Measurements from ENCODE around the gene NRG4.
"Not testable (repeated sequence)": the region's sequence is repeated elsewhere in the genome, so short reads cannot be mapped to it uniquely, and the experiment has no call there.

Gene NRG4

GRCh38 chr15:75928680-75929608, 83.3 kb downstream of the NRG4 start:
- no peak for DNase-seq (ENCODE audit: low read depth in 2 of 3, low spot score in 2 of 3)

DNA sequence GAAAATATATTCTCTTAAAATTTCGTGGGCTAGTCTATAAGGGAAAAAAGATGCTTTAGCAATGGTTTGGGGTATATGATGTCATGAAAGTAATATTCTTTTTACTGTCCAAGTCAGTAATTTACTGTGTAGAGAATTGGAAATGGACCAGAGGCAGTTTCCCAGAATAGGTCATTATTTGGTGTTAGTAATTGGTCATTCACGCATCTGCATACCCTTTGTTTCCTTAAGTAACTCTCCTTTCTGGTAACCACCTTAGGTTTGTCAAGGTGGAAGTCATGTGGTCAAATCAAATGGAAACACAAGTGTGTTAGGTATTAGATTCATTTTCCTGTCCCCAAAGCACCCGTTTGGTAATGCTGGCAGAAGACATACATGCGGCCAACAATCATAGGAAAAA, 84.6 kb downstream of the NRG4 start:
- no peak for DNase-seq (ENCODE audit: low read depth in 2 of 3, low spot score in 2 of 3)

DNA sequence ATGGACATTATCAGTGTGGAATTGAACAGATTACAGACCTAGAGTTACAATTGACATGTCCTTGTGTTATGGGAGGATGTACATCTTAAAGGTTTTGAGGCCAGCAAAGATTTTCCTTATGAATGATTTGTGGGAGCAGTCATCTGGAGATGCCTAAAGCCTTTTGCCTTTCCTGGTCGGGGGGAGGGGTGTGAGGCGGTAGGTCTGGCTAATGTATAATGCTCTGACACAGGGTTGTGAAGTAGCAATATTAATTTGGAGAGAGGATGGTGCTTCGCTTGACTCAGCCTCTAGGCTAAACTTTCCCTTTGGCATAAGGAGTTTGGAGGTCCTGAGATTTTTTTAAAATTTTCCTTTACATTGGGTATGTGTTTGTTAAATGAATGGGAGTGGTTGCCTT, 85.3 kb downstream of the NRG4 start:
- no peak for DNase-seq (ENCODE audit: low read depth in 2 of 3, low spot score in 2 of 3)

- no peak for DNase-seq (ENCODE audit: low read depth in 2 of 3, low spot score in 2 of 3)
Measured at GRCh38 chr15:75925440-75925839, 86.8 kb downstream of the NRG4 start.

GRCh38 chr15:75924576-75924975, 87.6 kb downstream of the NRG4 start:
- DNase-seq (ENCODE audit: low read depth in 2 of 3, low spot score in 2 of 3), result no peak

GRCh38 chr15:75923756-75924155, 88.5 kb downstream of the NRG4 start:
- DNase-seq (ENCODE audit: low read depth in 2 of 3, low spot score in 2 of 3), result no peak

- no peak for DNase-seq (ENCODE audit: low read depth in 2 of 3, low spot score in 2 of 3)
Measured at GRCh38 chr15:75921732-75922703, 90.2 kb downstream of the NRG4 start.

DNA sequence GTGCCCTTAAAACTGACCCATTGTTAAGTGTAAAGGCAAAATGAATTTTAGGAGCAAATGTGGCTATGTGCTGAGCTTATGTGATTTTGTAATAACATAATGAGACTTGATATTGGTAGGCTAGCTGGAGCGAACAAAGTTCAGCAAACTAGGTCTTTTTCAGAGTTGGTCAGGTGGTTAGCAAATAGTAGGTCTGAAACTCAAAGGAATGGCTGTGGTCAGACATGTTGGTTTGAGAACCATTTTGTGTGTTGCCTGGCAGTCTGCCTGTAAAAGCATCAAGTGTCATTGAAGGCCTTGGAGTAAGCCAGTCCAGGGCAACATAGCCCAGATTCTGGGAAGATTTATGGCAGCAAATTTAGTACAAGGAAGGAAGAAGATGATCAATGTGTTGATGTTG, 92.1 kb downstream of the NRG4 start:
- no peak for DNase-seq (ENCODE audit: low read depth in 2 of 3, low spot score in 2 of 3)

DNA sequence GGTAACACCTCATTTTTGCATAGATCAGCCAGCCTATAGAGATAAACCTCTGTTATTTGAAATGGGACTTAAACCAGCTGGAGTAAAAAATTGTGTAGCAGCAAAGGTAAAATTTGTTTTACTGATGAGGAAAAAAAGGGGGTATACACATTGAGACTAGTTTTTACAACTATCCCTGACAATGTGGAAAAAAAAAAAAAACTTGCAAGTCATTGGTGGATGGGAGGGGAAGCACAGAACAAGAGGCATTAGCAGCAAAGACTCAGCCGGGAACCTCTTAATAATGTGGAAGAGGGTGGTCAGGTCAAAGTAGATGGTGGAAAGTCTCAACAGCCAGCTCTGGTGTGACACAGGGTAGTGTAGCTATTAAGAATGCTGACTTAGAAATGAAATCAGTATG, 94.1 kb downstream of the NRG4 start:
- DNase-seq (ENCODE audit: low read depth in 2 of 3, low spot score in 2 of 3), result no peak

DNA sequence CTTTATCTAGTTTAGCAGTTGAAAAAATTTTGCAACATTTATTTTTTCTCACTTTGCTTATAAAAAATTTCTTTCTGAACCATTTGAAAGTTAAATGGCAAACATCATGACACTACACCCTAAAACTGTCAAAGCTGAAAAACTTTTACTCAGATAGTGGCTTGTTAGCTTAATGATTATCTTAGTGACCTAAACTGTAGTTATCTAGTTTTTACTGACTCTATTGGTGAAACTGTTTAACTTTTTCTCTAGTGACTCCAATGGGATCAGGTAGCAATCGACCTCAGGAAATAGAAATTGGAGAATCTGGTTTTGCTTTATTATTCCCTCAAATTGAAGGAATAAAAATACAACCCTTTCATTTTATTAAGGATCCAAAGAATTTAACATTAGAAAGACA, 95.2 kb downstream of the NRG4 start:
- no peak for DNase-seq (ENCODE audit: low read depth in 2 of 3, low spot score in 2 of 3)

GRCh38 chr15:75910355-75910754, 101.9 kb downstream of the NRG4 start:
- DNase-seq (ENCODE audit: low read depth in 2 of 3, low spot score in 2 of 3), result not testable (repeated sequence)

DNA sequence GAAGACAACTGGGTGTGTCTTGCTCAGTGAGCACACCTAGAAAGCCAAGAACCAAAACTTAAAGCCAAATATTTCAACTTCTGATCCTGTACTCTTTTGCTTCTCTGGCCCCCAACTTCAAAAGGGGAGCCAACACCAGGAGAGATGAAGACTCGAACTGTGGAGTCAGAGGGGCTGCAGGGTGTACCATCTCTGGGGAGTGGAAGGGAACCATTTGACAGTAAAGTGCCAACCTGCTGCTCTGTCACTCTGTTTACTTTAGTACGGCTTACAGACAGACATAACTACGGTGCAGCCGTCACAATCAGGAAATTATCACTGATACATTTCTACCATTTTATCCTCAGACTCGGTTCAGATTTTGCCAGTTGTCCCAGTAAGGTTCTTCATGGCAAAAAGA, 107.0 kb downstream of the NRG4 start:
- no peak for DNase-seq (ENCODE audit: low read depth in 2 of 3, low spot score in 2 of 3)

DNA sequence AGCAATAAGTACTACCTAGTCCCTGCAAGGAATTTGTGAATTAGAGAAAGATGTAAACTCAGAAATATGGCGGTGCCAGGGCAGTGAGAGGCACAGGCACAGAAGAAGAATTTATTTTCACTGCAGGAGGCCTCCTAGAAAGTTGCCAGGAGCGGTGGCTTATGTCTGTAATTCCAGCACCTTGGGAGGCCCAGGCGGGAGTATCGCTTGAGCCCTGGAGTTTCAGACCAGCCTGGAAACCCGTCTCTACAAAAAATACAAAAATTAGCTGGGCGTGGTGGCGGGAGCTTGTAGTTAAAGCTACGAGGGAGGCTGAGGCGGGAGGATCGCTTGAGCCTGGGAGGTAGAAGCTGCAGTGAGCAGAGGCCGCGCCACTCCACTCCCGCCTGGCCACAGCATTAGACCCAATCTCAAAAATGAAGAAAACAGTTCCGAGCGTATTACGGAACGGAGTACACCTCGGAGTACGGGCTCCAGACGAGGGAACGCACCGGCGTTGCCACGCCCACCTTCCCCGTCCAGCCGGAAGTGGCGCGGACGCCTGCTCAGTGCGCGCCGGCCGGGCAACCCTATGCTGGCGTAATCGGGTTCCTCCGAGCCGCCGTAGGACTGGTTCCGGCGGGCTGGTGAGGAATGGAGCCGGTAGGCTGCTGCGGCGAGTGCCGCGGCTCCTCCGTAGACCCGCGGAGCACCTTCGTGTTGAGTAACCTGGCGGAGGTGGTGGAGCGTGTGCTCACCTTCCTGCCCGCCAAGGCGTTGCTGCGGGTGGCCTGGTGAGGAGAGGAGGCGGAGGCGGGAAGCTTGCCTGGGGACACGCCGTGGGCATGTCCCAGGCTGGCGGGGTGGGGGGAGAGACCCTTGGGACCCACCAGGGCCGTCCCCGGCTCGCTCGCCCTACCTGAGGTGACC, 108.6 kb downstream of the NRG4 start, which contains the start of gene FBXO22:
FBXO22 (plus strand) TSS at position 548 of the 909 bp plus-strand sequence; CDS start at position 634, 86 bp downstream.
- DNase-seq (ENCODE audit: low read depth in 2 of 3, low spot score in 2 of 3), result peak; percentile 74 to 82 (median 79)

GRCh38 chr15:75902129-75902557, 110.1 kb downstream of the NRG4 start:
- DNase-seq (ENCODE audit: low read depth in 2 of 3, low spot score in 2 of 3), result no peak

DNA sequence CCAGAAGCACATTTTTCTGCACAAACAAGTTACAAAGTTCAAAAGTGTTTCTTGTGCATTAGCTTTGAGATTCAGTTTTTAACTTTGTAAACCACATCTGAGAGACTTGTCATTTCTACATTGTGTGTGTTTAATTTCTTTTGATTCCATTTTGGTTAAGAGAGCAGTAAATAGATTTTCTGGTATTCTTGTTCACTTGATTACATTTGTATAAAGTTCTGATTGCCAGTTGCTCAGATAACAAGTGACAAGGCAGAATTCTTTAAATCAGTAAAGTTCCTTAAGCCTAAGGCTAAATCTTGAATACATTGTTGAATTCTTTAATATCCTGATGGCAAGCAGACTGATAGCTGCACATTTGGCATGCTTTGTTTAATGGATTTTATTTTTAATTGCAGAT, 111.6 kb downstream of the NRG4 start:
- DNase-seq (ENCODE audit: low read depth in 2 of 3, low spot score in 2 of 3), result no peak

GRCh38 chr15:75895731-75896130, 116.5 kb downstream of the NRG4 start:
- no peak for DNase-seq (ENCODE audit: low read depth in 2 of 3, low spot score in 2 of 3)

- no peak for DNase-seq (ENCODE audit: low read depth in 2 of 3, low spot score in 2 of 3)
Measured at GRCh38 chr15:75891895-75892294, 120.3 kb downstream of the NRG4 start.

Data from activated CD8-positive, alpha-beta memory T cell treated with anti-CD3 and anti-CD28 coated beads for 48 hours (primary cell).